ENCODE measurements around the gene DCX. TPM values are rescaled to one million over a fixed set of nuclear protein-coding genes. Genes with fewer than 3 reads are reported as not detected.

The DCX gene
- total and polyA plus RNA-seq, 9 of the 15 experiments (the other 6 are each of a cell fraction or from before 2014, with no cell fraction given), result not detected

DNA sequence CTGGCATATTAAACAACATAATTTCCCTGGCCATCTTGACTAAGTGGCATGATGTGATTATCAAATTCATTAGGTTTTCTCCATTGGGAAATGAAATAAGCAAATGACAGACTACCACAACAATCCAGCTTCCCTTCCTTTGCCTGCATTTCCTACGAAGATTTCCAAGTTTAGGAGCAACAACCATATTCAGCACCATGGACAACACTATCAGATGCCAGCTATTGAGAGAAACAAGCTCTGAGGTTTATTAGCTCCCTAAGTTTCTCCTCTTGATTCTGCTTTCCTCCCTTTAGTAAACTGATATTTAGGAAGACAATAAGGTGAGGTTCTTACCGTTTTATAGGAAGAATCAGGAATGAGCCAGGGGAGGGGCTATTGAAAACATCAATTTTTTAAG is 36.2 kb downstream of the DCX start (continued):
- TF ChIP-seq, protein P1, sequence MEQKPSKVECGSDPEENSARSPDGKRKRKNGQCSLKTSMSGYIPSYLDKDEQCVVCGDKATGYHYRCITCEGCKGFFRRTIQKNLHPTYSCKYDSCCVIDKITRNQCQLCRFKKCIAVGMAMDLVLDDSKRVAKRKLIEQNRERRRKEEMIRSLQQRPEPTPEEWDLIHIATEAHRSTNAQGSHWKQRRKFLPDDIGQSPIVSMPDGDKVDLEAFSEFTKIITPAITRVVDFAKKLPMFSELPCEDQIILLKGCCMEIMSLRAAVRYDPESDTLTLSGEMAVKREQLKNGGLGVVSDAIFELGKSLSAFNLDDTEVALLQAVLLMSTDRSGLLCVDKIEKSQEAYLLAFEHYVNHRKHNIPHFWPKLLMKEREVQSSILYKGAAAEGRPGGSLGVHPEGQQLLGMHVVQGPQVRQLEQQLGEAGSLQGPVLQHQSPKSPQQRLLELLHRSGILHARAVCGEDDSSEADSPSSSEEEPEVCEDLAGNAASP (IDR thresholded peaks at IDR 0.05), result no peak

DNA sequence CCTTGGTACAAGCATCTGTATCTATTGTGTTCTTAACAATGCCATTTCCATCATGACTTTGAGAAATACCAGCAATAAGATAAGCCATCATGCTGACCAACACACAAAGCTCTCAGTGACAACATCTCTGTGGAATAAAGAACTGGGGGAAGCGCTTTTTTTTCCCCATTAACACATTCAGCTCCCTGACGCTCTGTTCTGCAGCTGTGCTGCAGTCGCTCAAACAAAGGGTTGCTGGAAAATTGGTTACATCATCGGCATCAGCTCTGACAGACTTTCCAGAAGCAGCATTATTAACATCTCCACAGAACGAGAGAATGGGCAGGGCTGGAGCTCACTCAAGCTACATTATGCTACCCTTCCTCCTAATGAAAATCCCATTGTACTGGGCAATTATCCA is 39.9 kb downstream of the DCX start:
- Histone ChIP-seq H3K27me3 (ENCODE audit: control insufficient read depth in 2 of 2, insufficient read depth in 2 of 2, low read length in 2 of 2) (no peaks in the 10 kb centered on the region), H3K27ac (ENCODE audit: extremely low read depth, low read depth, low read length) (no peak overlapping the region), H3K9me3 (replicated peaks; ENCODE audit: control insufficient read depth, insufficient read depth, low read depth, low read length) (no peaks in the 10 kb centered on the region), H3K79me2 (ENCODE audit: control insufficient read depth, insufficient read depth, low read length) (no peaks in the 10 kb centered on the region), H3K9ac (ENCODE audit: insufficient read depth in 1 of 2, low read depth in 2 of 2, low read length in 2 of 2) (no peak overlapping the region), H3K4me2 (ENCODE audit: insufficient read depth, low read length) (no peak overlapping the region), H3K9me1 (ENCODE audit: control insufficient read depth, insufficient read depth, low read length) (no peaks in the 10 kb centered on the region), H4K20me1 (replicated peaks; ENCODE audit: control insufficient read depth, insufficient read depth, low read length) (no peaks in the 10 kb centered on the region), H3K36me3 (ENCODE audit: control insufficient read depth, insufficient read depth, low read length) (no peaks in the 10 kb centered on the region), H2AFZ (ENCODE audit: low read depth, low read length) (no peak overlapping the region), H3K4me1 (replicated peaks in 1 of 2; ENCODE audit: control insufficient read depth in 2 of 2, insufficient read depth in 2 of 2, low read length in 2 of 2) (no peaks in the 10 kb centered on the region), H3K4me3 (no peak overlapping the region)
- ChIA-PET CTCF (ENCODE audit: low intra/inter-chr PET ratio) (no interaction called here), POLR2A (no interaction called here)
- DNase-seq (ENCODE audit: extremely low read depth in 1 of 4, low spot score in 3 of 4) (no peak), ATAC-seq (no peak), FAIRE-seq (no peak)
- TF ChIP-seq NFIC (IDR thresholded peaks at IDR 0.05), result no peak
- no peak for TF ChIP-seq SREBF2 (CRISPR knock-in tag; IDR thresholded peaks at IDR 0.05)
- TF ChIP-seq MTF1 (CRISPR knock-in tag; IDR thresholded peaks at IDR 0.05; ENCODE audit: borderline replicate concordance), result no peak
- no peak for TF ChIP-seq CC2D1A (IDR thresholded peaks at IDR 0.05)
- TF ChIP-seq TAL1 (IDR thresholded peaks at IDR 0.05), result no peak
- WGBS (ENCODE audit: insufficient coverage, low coverage, missing lambda C conversion rate), result 0% methylated on average over 5 of the region's 5 CpGs
- in situ Hi-C loops (cut with MboI) (no loop called here), intact Hi-C loops (cut with micrococcal nuclease) (no loop called here)
- BruUV-seq (replicated peaks), result no TSS peak

All from K562 (cell line).